ENCODE data around the gene ANKS3.

The ANKS3 gene

GRCh38 chr16:4749700-4750257 is 15.7 kb upstream of the ANKS3 start:
- no peak for DNase-seq (ENCODE audit: low spot score)
- ChIA-PET POLR2A (ENCODE audit: low non-redundant PET) (no interaction called here), CTCF (no interaction called here)
- no peak overlapping the region for H3K27ac ChIP-seq
- no peak for TF ChIP-seq CTCF (conservative IDR thresholded peaks at IDR 0.05; ENCODE audit: low read depth)

- ChIA-PET POLR2A (ENCODE audit: low non-redundant PET) (no interaction called here), CTCF (no interaction called here)
- no peak for TF ChIP-seq CTCF (conservative IDR thresholded peaks at IDR 0.05; ENCODE audit: low read depth)
- DNase-seq (ENCODE audit: low spot score), result no peak
- no peak overlapping the region for H3K27ac ChIP-seq
Observed at GRCh38 chr16:4748682-4749411, 14.8 kb upstream of the ANKS3 start.

DNA sequence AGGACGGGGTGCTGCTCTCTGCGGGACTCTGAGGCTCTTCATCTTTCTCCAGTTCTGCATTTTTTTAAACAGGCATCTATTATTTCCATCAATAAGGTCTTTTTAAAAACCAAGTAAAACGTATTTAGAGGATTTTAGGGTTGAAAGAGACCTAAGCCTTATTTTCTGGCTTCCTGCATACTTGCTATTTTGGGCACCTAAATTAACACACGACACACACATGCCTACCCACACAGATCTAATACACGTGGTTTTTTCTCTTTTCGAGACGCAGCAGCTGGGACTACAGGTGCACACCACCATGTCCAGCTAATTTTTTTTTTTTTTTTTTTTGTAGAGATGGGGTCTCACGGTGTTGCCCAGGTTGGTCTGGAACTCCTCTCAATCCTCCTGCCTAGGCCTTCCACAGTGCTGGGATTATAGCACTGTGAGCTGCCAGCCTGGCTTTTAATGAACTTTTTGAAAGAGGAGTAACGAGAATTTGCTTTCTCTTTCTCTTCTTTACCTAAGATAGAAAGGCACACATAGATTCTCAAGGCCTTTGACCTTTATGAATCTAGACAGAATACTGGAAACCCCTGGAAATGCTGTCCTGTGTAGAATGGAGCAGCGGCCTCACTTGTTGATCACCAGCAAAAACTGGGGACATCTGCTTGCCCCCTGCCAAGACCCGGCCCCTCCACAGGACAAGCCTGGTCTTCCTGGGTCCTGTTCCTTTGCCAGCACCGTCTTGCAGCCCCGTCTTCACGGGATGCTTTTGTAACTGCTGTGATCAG is 14.0 kb upstream of the ANKS3 start:
- no peak for DNase-seq (ENCODE audit: low spot score)
- no peak for TF ChIP-seq CTCF (conservative IDR thresholded peaks at IDR 0.05; ENCODE audit: low read depth)
- H3K27ac ChIP-seq, result peak overlapping the region; percentile 26
- ChIA-PET CTCF (no interaction called here), POLR2A (ENCODE audit: low non-redundant PET) (interaction anchor here (0.6 kb wide), 1 partner anchor 15 kb away, joined by 5 read pairs; no protein-coding TSS in a partner anchor)

DNA sequence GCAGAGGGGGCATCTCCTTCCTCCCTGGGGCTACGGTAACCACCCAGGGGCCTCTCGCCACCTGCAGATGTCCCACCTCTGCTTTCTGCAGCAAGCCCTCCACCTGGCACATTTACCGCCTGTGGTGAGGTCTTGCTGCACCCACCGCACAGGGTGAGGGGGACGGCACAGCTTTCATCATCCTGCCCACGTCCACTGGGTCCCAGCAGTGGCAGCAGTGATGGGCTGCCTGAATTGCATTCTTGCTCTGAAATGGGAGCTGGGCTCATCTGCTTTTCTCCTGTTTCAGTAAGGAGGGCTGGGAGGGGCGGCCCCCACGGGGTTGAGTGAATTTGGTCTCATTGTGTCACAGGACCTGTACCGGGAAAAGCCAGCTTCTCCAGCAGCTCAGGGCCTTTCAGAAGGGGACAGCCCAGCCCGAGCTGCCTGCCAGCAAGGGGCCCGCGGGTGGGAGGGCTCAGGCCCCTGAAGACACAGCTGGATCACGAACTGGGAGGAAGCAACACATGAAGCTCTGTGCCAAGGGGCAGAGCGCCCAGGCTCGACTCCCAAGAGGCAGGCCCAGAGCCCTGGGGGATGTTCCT is 13.0 kb upstream of the ANKS3 start:
- peak overlapping the region; percentile 26 for H3K27ac ChIP-seq
- DNase-seq (ENCODE audit: low spot score), result no peak
- ChIA-PET CTCF (interaction anchor here (0.6 kb wide), 2 partner anchors 12 to 185 kb away, joined by 3 to 6 read pairs; no protein-coding TSS in a partner anchor), POLR2A (ENCODE audit: low non-redundant PET) (no interaction called here)
- TF ChIP-seq CTCF (conservative IDR thresholded peaks at IDR 0.05; ENCODE audit: low read depth), result no peak

DNA sequence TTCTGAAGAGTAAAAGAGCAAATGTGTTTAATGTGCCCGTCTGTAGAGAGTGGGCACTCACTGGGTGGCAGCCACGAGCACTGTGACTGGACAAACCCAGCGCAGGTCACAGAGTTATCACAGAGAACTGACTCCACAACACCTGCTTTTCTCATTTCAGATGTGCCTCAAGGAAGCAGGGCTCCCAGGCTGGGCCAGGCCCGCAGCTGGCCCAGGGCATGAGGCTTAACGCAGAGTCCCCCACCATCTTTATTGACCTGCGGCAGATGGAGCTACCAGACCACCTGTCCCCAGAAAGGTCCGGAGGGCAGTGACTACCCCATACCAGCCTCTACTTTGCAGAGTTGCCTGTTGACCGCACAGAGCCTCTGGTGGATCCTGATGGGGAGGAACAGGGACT is 12.1 kb upstream of the ANKS3 start:
- no peak overlapping the region for H3K27ac ChIP-seq
- DNase-seq (ENCODE audit: low spot score), result no peak
- no peak for TF ChIP-seq CTCF (conservative IDR thresholded peaks at IDR 0.05; ENCODE audit: low read depth)
- ChIA-PET POLR2A (ENCODE audit: low non-redundant PET) (no interaction called here), CTCF (no interaction called here)

DNA sequence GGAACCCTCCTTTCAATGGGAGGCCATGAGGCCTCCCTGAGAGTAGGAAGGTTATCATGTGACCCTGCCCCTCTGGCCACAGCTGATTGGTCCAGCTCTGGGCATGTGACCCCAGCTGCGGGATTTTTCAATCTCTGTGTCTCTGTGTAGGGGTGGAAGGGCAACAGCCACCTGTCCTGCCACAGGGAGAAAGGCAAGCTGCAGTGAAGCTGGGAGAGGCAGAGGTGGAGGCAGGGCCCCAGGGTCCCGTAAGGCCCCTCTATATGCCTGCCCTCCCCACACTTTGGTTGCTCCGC is 11.2 kb upstream of the ANKS3 start:
- no peak overlapping the region for H3K27ac ChIP-seq
- no peak for TF ChIP-seq CTCF (conservative IDR thresholded peaks at IDR 0.05; ENCODE audit: low read depth)
- ChIA-PET CTCF (no interaction called here), POLR2A (ENCODE audit: low non-redundant PET) (no interaction called here)
- no peak for DNase-seq (ENCODE audit: low spot score)
